ENCODE data around the gene SLC2A13.
"Not testable (repeated sequence)": the region's sequence is repeated elsewhere in the genome, so short reads cannot be mapped to it uniquely, and the experiment has no call there.

Gene SLC2A13

DNA sequence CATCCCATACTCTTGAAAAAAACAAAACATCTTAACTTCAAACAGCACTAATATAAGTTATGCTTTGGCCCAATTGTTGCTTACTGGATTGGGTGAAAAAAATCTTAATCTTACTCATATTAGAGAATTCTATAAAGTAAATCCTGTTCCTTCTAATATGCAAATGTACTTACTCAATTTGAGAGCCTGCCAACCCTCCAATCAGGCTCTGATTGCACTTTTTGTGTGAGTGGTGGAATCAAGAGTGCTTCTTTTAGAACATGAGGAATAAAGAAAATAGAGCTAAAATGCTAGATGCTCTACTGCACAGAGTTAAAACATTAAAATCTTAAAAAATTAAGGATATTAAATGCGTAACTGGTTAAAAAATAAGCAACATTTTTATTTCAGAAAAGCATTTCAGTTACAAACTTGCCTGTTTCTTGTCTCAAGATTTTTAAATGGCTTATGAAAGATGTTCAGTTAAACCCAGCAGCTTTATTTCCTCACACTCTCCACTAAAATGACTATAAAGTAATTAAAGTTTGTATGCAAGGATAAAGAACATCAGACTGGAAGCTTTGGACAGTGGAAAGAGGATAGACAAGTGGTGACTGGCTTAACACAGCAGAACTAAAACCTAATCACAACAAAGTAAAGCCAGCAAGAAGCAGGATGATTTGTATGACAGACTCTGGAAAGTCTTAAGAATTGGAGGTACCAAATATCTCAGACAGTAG lies 177.5 kb downstream of the SLC2A13 start:
- Mint-ChIP-seq H3K9me3 (no peaks in the 10 kb centered on the region), H3K27me3 (no peaks in the 10 kb centered on the region), H3K27ac (ENCODE audit: low read depth) (no peak overlapping the region), H3K36me3 (ENCODE audit: insufficient read depth) (no peaks in the 10 kb centered on the region), H3K4me3 (no peak overlapping the region), H3K4me1 (peaks cover 5% of the 10 kb centered on the region)
- ATAC-seq (replicated peaks; ENCODE audit: extremely low read depth, poor library complexity, severe bottlenecking) (no peak), DNase-seq (ENCODE audit: low spot score in 2 of 2) (no peak)

DNA sequence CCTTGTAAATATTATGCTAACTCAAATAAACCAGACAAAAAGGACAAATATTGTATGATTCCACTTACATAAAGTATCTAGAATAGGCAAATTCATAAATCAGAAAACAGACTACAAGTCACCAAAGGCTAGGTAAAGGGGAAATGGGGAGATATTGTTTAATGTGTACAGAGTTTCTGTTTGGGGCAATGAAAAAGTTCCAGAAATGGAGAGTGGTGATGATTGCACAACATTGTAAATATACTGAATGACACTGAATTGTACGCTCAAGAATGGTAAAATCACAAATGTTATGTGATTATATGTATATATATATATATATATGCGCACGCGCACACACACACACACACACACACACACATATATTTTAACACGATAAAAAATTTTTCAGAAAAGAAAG lies 182.5 kb downstream of the SLC2A13 start:
- ATAC-seq (replicated peaks; ENCODE audit: extremely low read depth, poor library complexity, severe bottlenecking): no peak
- no peaks in the 10 kb centered on the region for H3K27me3 Mint-ChIP-seq
- no peak overlapping the region for H3K27ac Mint-ChIP-seq (ENCODE audit: low read depth)

DNA sequence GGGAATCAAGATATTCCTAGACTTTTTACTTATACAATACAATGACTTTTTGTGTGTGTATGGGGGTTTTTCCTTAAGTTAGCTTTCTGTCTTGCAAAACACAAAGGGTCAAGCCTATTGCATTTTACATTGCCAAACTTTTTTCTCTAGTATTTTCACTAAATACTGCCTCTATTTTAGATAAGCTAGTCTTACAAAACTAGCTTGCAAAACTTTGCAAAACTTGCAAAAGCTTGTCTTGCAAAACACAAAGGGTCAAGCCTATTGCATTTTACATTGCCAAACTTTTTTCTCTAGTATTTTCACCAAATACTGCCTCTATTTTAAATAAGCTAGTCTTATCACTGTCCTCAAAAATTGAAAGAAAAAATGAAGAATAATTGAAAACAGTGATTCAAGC lies 183.3 kb downstream of the SLC2A13 start:
- ATAC-seq (replicated peaks; ENCODE audit: extremely low read depth, poor library complexity, severe bottlenecking); H3K27me3 Mint-ChIP-seq; DNase-seq (ENCODE audit: low spot score in 2 of 2); H3K36me3 Mint-ChIP-seq (ENCODE audit: insufficient read depth); H3K27ac Mint-ChIP-seq (ENCODE audit: low read depth); H3K4me3 Mint-ChIP-seq; H3K9me3 Mint-ChIP-seq; H3K4me1 Mint-ChIP-seq: not testable (repeated sequence)

More for the DNA sequence above, 182.5 kb downstream of the SLC2A13 start:
- Mint-ChIP-seq H3K9me3 (no peaks in the 10 kb centered on the region), H3K4me1 (no peaks in the 10 kb centered on the region), H3K4me3 (no peak overlapping the region), H3K36me3 (ENCODE audit: insufficient read depth) (no peaks in the 10 kb centered on the region)
- DNase-seq (ENCODE audit: low spot score in 2 of 2): no peak

DNA sequence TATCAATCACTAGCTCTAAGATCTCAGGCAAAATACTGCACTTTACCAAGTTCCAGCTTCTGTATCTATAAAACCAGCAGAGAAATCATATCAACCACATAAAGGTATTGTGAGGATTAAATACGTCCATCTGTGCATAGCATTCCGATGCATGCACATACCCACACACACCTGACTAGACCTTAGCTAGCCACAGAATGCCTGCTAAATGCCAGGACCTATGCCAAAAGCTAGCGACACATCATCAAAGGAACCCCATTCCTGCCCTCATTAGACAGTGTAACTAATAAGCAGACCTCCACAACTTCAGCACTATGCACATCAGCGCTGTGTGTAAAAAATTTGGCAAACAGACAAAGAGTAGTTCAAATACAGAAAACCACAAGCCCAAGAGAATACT lies 185.2 kb downstream of the SLC2A13 start:
- ATAC-seq (replicated peaks; ENCODE audit: extremely low read depth, poor library complexity, severe bottlenecking): no peak
- no peak overlapping the region for H3K4me3 Mint-ChIP-seq
- H3K36me3 Mint-ChIP-seq (ENCODE audit: insufficient read depth): no peaks in the 10 kb centered on the region
- no peak overlapping the region for H3K27ac Mint-ChIP-seq (ENCODE audit: low read depth)
- H3K4me1 Mint-ChIP-seq: no peaks in the 10 kb centered on the region
- no peak for DNase-seq (ENCODE audit: low spot score in 2 of 2)
- no peaks in the 10 kb centered on the region for H3K27me3 Mint-ChIP-seq
- H3K9me3 Mint-ChIP-seq: no peaks in the 10 kb centered on the region

DNA sequence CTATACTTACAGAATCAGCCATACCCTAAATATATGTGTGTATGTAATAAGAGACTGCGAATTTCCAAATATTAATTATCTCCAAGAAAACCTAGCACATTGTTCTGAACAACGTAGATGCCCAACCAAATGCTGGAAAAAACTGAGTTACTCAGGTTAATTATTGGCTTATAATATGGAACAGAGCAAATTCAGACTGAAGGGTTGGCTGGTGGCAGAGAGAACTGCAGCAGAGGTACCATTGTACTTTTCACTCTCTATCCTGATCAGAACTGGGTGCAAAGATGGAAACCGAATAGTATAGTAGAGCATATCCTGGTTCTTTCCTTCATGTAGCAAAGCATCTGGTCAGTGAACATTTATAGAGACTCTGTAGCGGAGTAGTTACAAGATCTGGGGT lies 185.7 kb downstream of the SLC2A13 start:
- DNase-seq (ENCODE audit: low spot score in 2 of 2) (no peak), ATAC-seq (replicated peaks; ENCODE audit: extremely low read depth, poor library complexity, severe bottlenecking) (no peak)
- no peaks in the 10 kb centered on the region for H3K36me3 Mint-ChIP-seq (ENCODE audit: insufficient read depth)
- H3K27me3 Mint-ChIP-seq: no peaks in the 10 kb centered on the region
- H3K9me3 Mint-ChIP-seq: no peaks in the 10 kb centered on the region
- no peaks in the 10 kb centered on the region for H3K4me1 Mint-ChIP-seq
- no peak overlapping the region for H3K27ac Mint-ChIP-seq (ENCODE audit: low read depth)
- H3K4me3 Mint-ChIP-seq: no peak overlapping the region

DNA sequence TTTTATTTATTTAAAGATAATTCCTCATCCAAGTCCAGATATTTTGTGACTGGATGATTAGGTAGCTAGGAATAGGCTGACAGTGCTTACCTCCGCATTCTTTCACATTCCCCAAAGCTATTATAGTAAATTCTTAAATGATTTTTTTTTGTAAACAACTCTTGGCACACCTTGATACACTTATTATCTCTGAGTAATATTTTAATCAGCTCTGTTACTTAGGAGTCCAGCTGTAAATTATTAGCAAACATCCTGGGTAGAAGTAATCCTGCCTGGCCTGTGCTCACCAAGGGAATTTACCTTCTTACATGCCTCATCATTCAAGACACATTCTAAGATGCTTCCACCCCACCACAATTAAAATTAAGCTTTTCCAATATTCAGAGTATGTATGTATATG lies 186.1 kb downstream of the SLC2A13 start:
- Mint-ChIP-seq H3K27ac (ENCODE audit: low read depth) (no peak overlapping the region), H3K9me3 (no peaks in the 10 kb centered on the region), H3K4me1 (no peaks in the 10 kb centered on the region), H3K4me3 (no peak overlapping the region), H3K27me3 (no peaks in the 10 kb centered on the region), H3K36me3 (ENCODE audit: insufficient read depth) (no peaks in the 10 kb centered on the region)
- ATAC-seq (replicated peaks; ENCODE audit: extremely low read depth, poor library complexity, severe bottlenecking): no peak
- DNase-seq (ENCODE audit: low spot score in 2 of 2): no peak

DNA sequence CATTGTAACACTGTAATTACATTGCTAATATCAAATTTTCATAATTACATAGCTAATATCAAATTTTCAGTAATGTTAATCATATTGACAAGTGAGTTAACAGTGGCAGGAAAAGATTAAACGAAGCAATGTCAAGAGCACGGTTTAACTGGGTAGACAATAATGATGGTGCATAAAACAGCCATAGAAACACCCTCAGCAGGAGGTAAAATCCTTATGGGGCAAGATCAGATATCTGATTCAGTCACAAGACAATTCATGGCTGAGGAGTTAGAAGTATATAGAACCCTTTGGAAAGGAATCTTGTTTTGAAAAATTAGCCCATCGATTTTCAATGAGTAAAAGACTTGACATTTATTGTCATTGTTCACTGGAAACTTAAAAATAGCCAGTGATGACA lies 190.6 kb downstream of the SLC2A13 start:
- DNase-seq (ENCODE audit: low spot score in 2 of 2) (no peak), ATAC-seq (replicated peaks; ENCODE audit: extremely low read depth, poor library complexity, severe bottlenecking) (no peak)
- no peak overlapping the region for H3K27ac Mint-ChIP-seq (ENCODE audit: low read depth)

DNA sequence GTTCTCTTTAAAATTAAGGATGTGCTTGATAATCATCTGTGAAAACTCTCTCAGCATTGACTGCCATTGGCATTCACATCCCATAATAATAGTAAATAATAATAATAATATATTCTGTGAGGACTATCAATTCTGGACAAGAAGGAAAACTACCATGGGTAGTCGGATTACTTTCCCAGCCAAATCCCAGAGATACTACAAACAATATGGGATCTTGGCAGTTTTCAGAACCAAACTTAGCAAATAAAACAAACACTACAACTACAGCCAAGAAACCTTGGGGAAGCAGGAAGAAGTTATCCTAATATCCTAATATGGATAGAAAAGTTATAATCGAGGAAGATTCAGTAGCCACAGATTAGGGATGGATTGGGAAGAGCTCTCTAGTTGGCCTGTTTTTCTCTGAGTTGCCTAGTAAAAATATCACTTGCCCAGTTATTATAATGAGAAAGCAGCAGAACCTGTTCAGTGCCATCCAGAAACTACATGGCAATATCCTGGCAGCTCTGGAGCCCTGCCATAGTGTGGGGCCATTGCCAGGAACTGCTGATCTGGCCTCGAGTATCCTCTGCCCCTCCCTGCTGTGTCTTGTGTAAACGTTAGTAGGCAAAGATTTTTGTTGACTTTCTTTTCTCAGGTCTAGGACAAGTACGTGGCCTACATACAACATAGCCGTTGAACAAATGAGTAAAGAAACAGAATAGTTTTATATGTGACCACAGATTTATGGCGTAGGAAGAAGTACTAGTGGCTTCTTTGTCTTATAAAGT lies 193.5 kb downstream of the SLC2A13 start:
- Mint-ChIP-seq H3K4me3 (no peak overlapping the region), H3K36me3 (ENCODE audit: insufficient read depth) (no peaks in the 10 kb centered on the region)
- no peak for ATAC-seq (replicated peaks; ENCODE audit: extremely low read depth, poor library complexity, severe bottlenecking)

More for the DNA sequence above, 190.6 kb downstream of the SLC2A13 start:
- Mint-ChIP-seq H3K36me3 (ENCODE audit: insufficient read depth) (no peaks in the 10 kb centered on the region), H3K4me3 (no peak overlapping the region), H3K4me1 (no peaks in the 10 kb centered on the region), H3K27me3 (no peaks in the 10 kb centered on the region), H3K9me3 (no peaks in the 10 kb centered on the region)

DNA sequence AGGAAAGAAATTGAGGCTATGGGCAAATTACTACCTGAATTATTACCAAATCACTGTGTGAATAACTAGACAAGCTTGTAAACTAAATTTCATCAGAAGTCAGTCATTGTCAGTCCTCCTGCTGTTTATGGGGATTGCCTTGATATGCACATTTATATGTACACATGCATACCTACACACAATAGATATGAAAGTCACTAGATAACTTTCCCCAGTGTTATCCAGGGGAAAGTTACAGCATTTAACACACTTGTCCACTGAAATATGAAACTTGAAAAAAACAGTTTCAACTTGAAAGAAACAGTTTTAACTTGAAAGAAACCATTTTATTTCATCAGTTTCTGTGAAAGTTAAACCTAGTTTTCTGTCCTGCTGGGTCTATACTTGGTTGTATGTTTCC lies 199.6 kb downstream of the SLC2A13 start:
- H3K27ac Mint-ChIP-seq (ENCODE audit: low read depth): no peak overlapping the region
- no peak overlapping the region for H3K4me3 Mint-ChIP-seq
- H3K9me3 Mint-ChIP-seq: no peaks in the 10 kb centered on the region
- DNase-seq (ENCODE audit: low spot score in 2 of 2) (no peak), ATAC-seq (replicated peaks; ENCODE audit: extremely low read depth, poor library complexity, severe bottlenecking) (no peak)
- H3K27me3 Mint-ChIP-seq: no peaks in the 10 kb centered on the region
- no peaks in the 10 kb centered on the region for H3K4me1 Mint-ChIP-seq
- no peaks in the 10 kb centered on the region for H3K36me3 Mint-ChIP-seq (ENCODE audit: insufficient read depth)

More for the DNA sequence above, 193.5 kb downstream of the SLC2A13 start:
- no peak for DNase-seq (ENCODE audit: low spot score in 2 of 2)
- Mint-ChIP-seq H3K4me1 (no peaks in the 10 kb centered on the region), H3K27me3 (no peaks in the 10 kb centered on the region), H3K9me3 (no peaks in the 10 kb centered on the region), H3K27ac (ENCODE audit: low read depth) (no peak overlapping the region)

DNA sequence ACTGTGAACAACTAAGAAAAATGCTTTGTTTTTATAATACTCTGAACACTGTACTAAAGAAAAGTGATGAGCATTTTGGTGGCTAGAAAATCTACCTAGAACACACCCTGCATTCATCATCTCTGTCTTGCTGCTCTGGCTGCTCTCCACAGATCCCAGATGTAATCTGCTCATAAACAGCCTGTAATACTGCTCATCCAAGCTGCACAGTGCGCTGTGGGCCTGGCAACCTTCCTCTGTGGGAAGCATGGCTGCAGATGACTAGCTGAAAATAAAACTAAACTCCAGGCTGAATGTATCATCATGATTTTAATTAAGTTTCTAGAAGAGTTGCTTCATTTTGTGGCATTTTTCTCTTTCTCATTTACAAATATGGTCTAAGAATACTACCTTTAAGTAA lies 200.7 kb downstream of the SLC2A13 start:
- Mint-ChIP-seq H3K36me3 (ENCODE audit: insufficient read depth) (no peaks in the 10 kb centered on the region), H3K4me3 (no peak overlapping the region)

DNA sequence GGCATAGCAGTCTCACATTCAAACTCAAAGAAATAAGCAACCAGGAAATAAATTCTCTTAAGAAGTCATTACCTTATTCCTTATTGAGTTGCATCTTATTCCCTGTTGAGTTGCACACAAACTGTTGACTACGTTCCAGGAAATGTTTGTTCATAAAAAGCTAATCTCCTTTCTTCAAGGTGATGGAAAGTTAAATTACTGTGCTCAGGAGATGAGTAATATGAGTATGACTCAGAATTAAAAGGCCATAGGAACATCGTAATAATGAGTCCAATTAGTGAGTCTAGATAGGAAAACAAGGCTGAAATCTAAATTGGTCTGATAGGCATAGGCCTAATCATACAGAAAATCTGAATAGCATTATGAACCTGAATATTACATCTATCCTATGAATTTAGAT lies 203.1 kb downstream of the SLC2A13 start:
- Mint-ChIP-seq H3K4me3 (no peak overlapping the region), H3K27me3 (no peaks in the 10 kb centered on the region), H3K9me3 (no peaks in the 10 kb centered on the region), H3K27ac (ENCODE audit: low read depth) (no peak overlapping the region), H3K36me3 (ENCODE audit: insufficient read depth) (no peaks in the 10 kb centered on the region), H3K4me1 (no peaks in the 10 kb centered on the region)
- DNase-seq (ENCODE audit: low spot score in 2 of 2) (no peak), ATAC-seq (replicated peaks; ENCODE audit: extremely low read depth, poor library complexity, severe bottlenecking) (no peak)

More for the DNA sequence above, 200.7 kb downstream of the SLC2A13 start:
- Mint-ChIP-seq H3K9me3 (no peaks in the 10 kb centered on the region), H3K27ac (ENCODE audit: low read depth) (no peak overlapping the region), H3K27me3 (no peaks in the 10 kb centered on the region), H3K4me1 (no peaks in the 10 kb centered on the region)
- DNase-seq (ENCODE audit: low spot score in 2 of 2) (no peak), ATAC-seq (replicated peaks; ENCODE audit: extremely low read depth, poor library complexity, severe bottlenecking) (no peak)

DNA sequence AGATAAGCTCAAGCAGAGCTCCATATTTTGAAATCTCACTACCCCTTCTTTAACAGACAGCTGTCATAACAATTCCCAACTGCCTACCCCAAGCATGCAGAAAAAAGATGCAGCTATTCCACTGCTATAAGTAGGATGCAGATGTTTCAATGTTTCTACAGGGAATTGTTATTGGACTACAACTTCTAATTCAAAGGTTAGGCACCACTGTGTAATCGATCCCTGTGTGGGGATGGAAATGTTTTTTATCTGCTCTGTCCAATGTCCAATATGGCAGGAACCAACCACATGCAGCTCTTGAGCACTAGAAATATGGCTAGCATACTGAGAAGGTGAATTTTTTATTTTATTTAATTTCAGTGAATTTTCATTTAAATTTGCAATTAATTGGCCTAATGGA lies 208.6 kb downstream of the SLC2A13 start:
- DNase-seq (ENCODE audit: low spot score in 2 of 2) (no peak), ATAC-seq (replicated peaks; ENCODE audit: extremely low read depth, poor library complexity, severe bottlenecking) (no peak)
- H3K27me3 Mint-ChIP-seq: no peaks in the 10 kb centered on the region
- H3K36me3 Mint-ChIP-seq (ENCODE audit: insufficient read depth): no peaks in the 10 kb centered on the region
- H3K9me3 Mint-ChIP-seq: no peaks in the 10 kb centered on the region
- no peaks in the 10 kb centered on the region for H3K4me1 Mint-ChIP-seq
- no peak overlapping the region for H3K27ac Mint-ChIP-seq (ENCODE audit: low read depth)
- no peak overlapping the region for H3K4me3 Mint-ChIP-seq

DNA sequence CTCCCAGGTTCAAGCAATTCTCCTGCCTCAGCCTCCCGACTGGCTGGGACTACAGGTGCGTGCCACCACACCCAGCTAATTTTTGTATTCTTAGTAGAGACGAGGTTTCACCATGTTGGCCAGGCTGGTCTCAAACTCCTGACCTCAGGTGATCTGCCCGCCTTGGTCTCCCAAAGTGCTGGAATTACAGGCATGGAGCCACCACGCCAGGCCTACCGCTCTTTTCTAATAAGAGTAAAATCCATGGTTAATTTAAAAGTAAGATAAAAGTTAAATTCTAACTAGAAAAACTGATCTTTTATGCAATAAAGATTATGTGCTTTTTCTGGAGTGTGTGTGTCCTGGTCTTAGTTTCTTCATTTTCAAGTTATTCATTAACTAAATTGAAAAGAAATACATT lies 212.5 kb downstream of the SLC2A13 start:
- H3K27ac Mint-ChIP-seq (ENCODE audit: low read depth); H3K4me3 Mint-ChIP-seq; H3K27me3 Mint-ChIP-seq; H3K36me3 Mint-ChIP-seq (ENCODE audit: insufficient read depth); DNase-seq (ENCODE audit: low spot score in 2 of 2); H3K4me1 Mint-ChIP-seq; ATAC-seq (replicated peaks; ENCODE audit: extremely low read depth, poor library complexity, severe bottlenecking); H3K9me3 Mint-ChIP-seq: not testable (repeated sequence)

All from central memory CD8-positive, alpha-beta T cell (primary cell).